GM23338 (cell line): Measurements from ENCODE around the gene GALNT7. TPM values are rescaled to one million over a fixed set of nuclear protein-coding genes. Genes with fewer than 3 reads are reported as not detected.

Source experiments
- ATAC-seq: fragments of 200-7000 bp; cut with Tn5 transposase; 3 replicates; pipeline ENCODE4 v1.9.1; 2020
- DNase-seq: peaks from one replicate; pipeline ENCODE4 v3.0.0-alpha.2; 2015; ENCODE audit warnings: low spot score
- H2AFZ ChIP-seq: fragments of 200-600 bp; sonication (generic); 2 replicates; pipeline ENCODE4 v1.8.0; 2016; ENCODE audit warnings: antibody characterized with exemption, mild to moderate bottlenecking, moderate library complexity
- H3F3A ChIP-seq: fragments of 200-600 bp; sonication (generic); replicated peaks from 2 replicates; pipeline ENCODE4 v1.8.0; 2017; ENCODE audit warnings: antibody characterized with exemption, mixed run types, low read depth
- H3K27ac ChIP-seq: fragments of 200-600 bp; sonication (generic); 2 replicates; pipeline ENCODE4 v1.6.1; 2016; ENCODE audit warnings: low read depth
- H3K27me3 ChIP-seq: fragments of 200-600 bp; sonication (generic); 2 replicates; pipeline ENCODE4 v1.8.0; 2016; ENCODE audit warnings: mild to moderate bottlenecking, mixed run types, moderate library complexity; ENCODE audit not compliant: insufficient read depth
- H3K36me3 ChIP-seq: fragments of 200-600 bp; sonication (generic); 2 replicates; pipeline ENCODE4 v1.8.0; 2016; ENCODE audit warnings: mild to moderate bottlenecking; ENCODE audit not compliant: insufficient read depth
- H3K4me1 ChIP-seq: fragments of 200-600 bp; sonication (generic); 2 replicates; pipeline ENCODE4 v1.8.0; 2016; ENCODE audit warnings: mild to moderate bottlenecking, moderate library complexity; ENCODE audit not compliant: insufficient read depth
- H3K4me2 ChIP-seq: fragments of 200-600 bp; sonication (generic); 2 replicates; pipeline ENCODE4 v1.7.1; 2017; ENCODE audit warnings: mixed run types
- H3K4me3 ChIP-seq: fragments of 200-600 bp; sonication (generic); 2 replicates; pipeline ENCODE4 v1.6.1; 2016; ENCODE audit warnings: mixed run types
- H3K79me2 ChIP-seq: fragments of 200-600 bp; sonication (generic); replicated peaks from 2 replicates; pipeline ENCODE4 v1.8.0; 2017; ENCODE audit warnings: mild to moderate bottlenecking; ENCODE audit not compliant: insufficient read depth
- H3K9me2 ChIP-seq: fragments of 200-600 bp; sonication (generic); 2 replicates; pipeline ENCODE4 v1.8.0; 2017; ENCODE audit not compliant: insufficient read depth
- H4K20me1 ChIP-seq: fragments of 200-600 bp; sonication (generic); replicated peaks from 2 replicates; pipeline ENCODE4 v1.8.0; 2017; ENCODE audit warnings: mild to moderate bottlenecking; ENCODE audit not compliant: insufficient read depth
- H3K27ac Mint-ChIP-seq: 2 replicates; pipeline ENCODE4 v1.8.0; 2020; ENCODE audit warnings: inconsistent platforms, mild to moderate bottlenecking, moderate library complexity, mixed read lengths
- H3K27me3 Mint-ChIP-seq: 3 replicates; pipeline ENCODE4 v1.8.0; 2022; ENCODE audit warnings: low read depth, mild to moderate bottlenecking, moderate library complexity, mixed read lengths, inconsistent platforms; ENCODE audit not compliant: insufficient read depth, poor library complexity
- H3K36me3 Mint-ChIP-seq: 3 replicates; pipeline ENCODE4 v1.8.0; 2021; ENCODE audit warnings: low read depth, mild to moderate bottlenecking, inconsistent platforms, moderate library complexity, mixed read lengths
- H3K4me1 Mint-ChIP-seq: 3 replicates; pipeline ENCODE4 v1.8.0; 2020; ENCODE audit warnings: mild to moderate bottlenecking, inconsistent platforms, mixed read lengths
- H3K4me3 Mint-ChIP-seq: 3 replicates; pipeline ENCODE4 v1.8.0; 2021; ENCODE audit warnings: moderate library complexity, mild to moderate bottlenecking, inconsistent platforms, mixed read lengths
- H3K9me3 Mint-ChIP-seq: 3 replicates; pipeline ENCODE4 v1.8.0; 2020; ENCODE audit warnings: moderate library complexity, mild to moderate bottlenecking, inconsistent platforms, mixed read lengths
- EZH2phosphoT487 ChIP-seq: fragments of 200-600 bp; sonication (generic); IDR thresholded peaks from one replicate; pipeline ENCODE4 v1.8.1; 2018; ENCODE audit warnings: antibody characterized with exemption; ENCODE audit not compliant: unreplicated experiment
- JUNB ChIP-seq: IDR thresholded peaks from one replicate; pipeline ENCODE4 v1.6.1; 2016; ENCODE audit warnings: antibody characterized with exemption; ENCODE audit not compliant: unreplicated experiment
- NANOG ChIP-seq: IDR thresholded peaks from 2 replicates; pipeline ENCODE4 v1.6.1; 2016; ENCODE audit warnings: antibody characterized with exemption, borderline replicate concordance
- POLR2AphosphoS5 ChIP-seq: IDR thresholded peaks from 2 replicates; pipeline ENCODE4 v1.6.1; 2016; ENCODE audit warnings: antibody characterized with exemption, low read depth
- STAT1 ChIP-seq: IDR thresholded peaks from one replicate; pipeline ENCODE4 v1.6.1; 2016; ENCODE audit warnings: antibody characterized with exemption; ENCODE audit not compliant: unreplicated experiment
- ZNF114 ChIP-seq: fragments of 250-450 bp; sonication (Bioruptor Pico); IDR thresholded peaks from 2 replicates; pipeline ENCODE4 v1.5.0; 2020; ENCODE audit warnings: mild to moderate bottlenecking, moderate library complexity
- polyA plus RNA-seq: library from polyadenylated mRNA; unstranded; fragments of >200 nt; fragmentation: Nextera tagmentation; extraction: Ambion mirVana; gene quantifications from 2 replicates; pipeline ENCODE4 v1.2.1, GENCODE V29; 2016
- total RNA-seq: library from RNA; depleted of rRNA; stranded (reverse); fragments of >200 nt; shearing (Covaris generic); gene quantifications from 2 replicates; pipeline ENCODE4 v1.2.3, GENCODE V29; 2014
- TF ChIP-seq, protein P1 (sequence below), 2 experiments: fragments of 200-600 bp in 1 of 2; sonication (generic) in 1 of 2; conservative IDR thresholded peaks; 2 replicates each; pipeline versions ENCODE4 v1.5.1 to v1.6.1; 2016 to 2017; ENCODE audit warnings: antibody characterized with exemption in 2 of 2, low read depth in 2 of 2, mild to moderate bottlenecking in 2 of 2, moderate library complexity in 1 of 2
- TF ChIP-seq, protein P2 (sequence below): IDR thresholded peaks from one replicate; pipeline ENCODE4 v1.6.1; 2018; ENCODE audit warnings: antibody characterized with exemption; ENCODE audit not compliant: unreplicated experiment

Gene GALNT7
- total and polyA plus RNA-seq, 2 experiments from 2014 or later, result 31.8 to 72.2 TPM

DNA sequence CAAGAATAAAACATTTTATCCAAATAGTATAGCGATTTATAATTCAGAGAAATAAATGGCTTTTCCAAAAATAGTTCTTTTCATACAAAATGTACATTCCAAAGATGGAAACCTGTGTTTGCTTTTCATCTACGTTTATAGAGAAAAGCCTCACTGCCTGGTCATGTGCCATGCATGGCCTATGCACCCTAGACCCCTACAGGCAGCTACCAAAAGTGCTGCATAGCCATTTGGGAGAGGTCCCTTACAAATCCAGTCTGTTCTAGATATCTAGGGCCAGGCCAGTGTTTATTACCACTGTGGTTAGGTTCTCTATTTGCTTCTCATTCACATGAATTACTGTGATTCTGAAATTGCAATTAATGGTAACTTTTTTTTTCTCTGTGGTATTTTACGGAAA is 148.4 kb downstream of the GALNT7 start:
- DNase-seq, result peak; percentile 72
- peaks cover 30% of the 10 kb centered on the region for H3K4me1 Mint-ChIP-seq
- peaks cover 4% of the 10 kb centered on the region for H3K27me3 Mint-ChIP-seq
- no peaks in the 10 kb centered on the region for H3K9me3 Mint-ChIP-seq
- no peak overlapping the region for H2AFZ ChIP-seq
- H3K36me3 Mint-ChIP-seq, result peaks cover 28% of the 10 kb centered on the region
- H3K4me3 Mint-ChIP-seq, result no peak overlapping the region
- H3K4me3 ChIP-seq, result no peak overlapping the region
- H3K27ac Mint-ChIP-seq, result no peak overlapping the region; the same call in 1 of the 2 replicates
- H3K36me3 ChIP-seq, result no peaks in the 10 kb centered on the region; the same call in 1 of the 2 replicates
- no peaks in the 10 kb centered on the region for H3K79me2 ChIP-seq
- H3K4me1 ChIP-seq, result peaks cover 22% of the 10 kb centered on the region
- no peak overlapping the region for H3K4me2 ChIP-seq
- no peaks in the 10 kb centered on the region for H3K9me2 ChIP-seq
- ATAC-seq, result peak; percentile 98
- no peaks in the 10 kb centered on the region for H4K20me1 ChIP-seq
- no peaks in the 10 kb centered on the region for H3K27me3 ChIP-seq
- no peaks in the 10 kb centered on the region for H3F3A ChIP-seq
- TF ChIP-seq, protein P1, sequence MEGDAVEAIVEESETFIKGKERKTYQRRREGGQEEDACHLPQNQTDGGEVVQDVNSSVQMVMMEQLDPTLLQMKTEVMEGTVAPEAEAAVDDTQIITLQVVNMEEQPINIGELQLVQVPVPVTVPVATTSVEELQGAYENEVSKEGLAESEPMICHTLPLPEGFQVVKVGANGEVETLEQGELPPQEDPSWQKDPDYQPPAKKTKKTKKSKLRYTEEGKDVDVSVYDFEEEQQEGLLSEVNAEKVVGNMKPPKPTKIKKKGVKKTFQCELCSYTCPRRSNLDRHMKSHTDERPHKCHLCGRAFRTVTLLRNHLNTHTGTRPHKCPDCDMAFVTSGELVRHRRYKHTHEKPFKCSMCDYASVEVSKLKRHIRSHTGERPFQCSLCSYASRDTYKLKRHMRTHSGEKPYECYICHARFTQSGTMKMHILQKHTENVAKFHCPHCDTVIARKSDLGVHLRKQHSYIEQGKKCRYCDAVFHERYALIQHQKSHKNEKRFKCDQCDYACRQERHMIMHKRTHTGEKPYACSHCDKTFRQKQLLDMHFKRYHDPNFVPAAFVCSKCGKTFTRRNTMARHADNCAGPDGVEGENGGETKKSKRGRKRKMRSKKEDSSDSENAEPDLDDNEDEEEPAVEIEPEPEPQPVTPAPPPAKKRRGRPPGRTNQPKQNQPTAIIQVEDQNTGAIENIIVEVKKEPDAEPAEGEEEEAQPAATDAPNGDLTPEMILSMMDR (conservative IDR thresholded peaks at IDR 0.05; ENCODE audit: low read depth in 2 of 2), result peak; percentile 55 to 69
- TF ChIP-seq ZNF114 (CRISPR knock-in tag), result no peak
- H3K27ac ChIP-seq, result no peak overlapping the region

GRCh38 chr4:173318240-173318639 is 149.6 kb downstream of the GALNT7 start:
- no peaks in the 10 kb centered on the region for H4K20me1 ChIP-seq
- no peaks in the 10 kb centered on the region for H3K79me2 ChIP-seq
- peak overlapping the region; percentile 17; the same call in 1 of the 2 replicates for H3K4me3 ChIP-seq
- no peaks in the 10 kb centered on the region for H3K9me3 Mint-ChIP-seq
- 0 out of 2 replicates have a peak overlapping the region, but pooled peaks have one; percentile 26 for H3K27ac ChIP-seq
- H3K4me1 Mint-ChIP-seq, result peaks cover 25% of the 10 kb centered on the region; the same call in 2 of the 3 replicates
- H3K27me3 ChIP-seq, result no peaks in the 10 kb centered on the region
- peaks cover 22% of the 10 kb centered on the region for H3K4me1 ChIP-seq
- H2AFZ ChIP-seq, result no peak overlapping the region
- peaks cover 21% of the 10 kb centered on the region; the same call in 2 of the 3 replicates for H3K36me3 Mint-ChIP-seq
- ATAC-seq (no peak), DNase-seq (no peak)
- peak overlapping the region; percentile 48 for H3K4me2 ChIP-seq
- H3K9me2 ChIP-seq, result no peaks in the 10 kb centered on the region
- H3K27me3 Mint-ChIP-seq, result peaks cover 2% of the 10 kb centered on the region
- no peaks in the 10 kb centered on the region; the same call in 1 of the 2 replicates for H3K36me3 ChIP-seq
- H3F3A ChIP-seq, result no peaks in the 10 kb centered on the region
- H3K4me3 Mint-ChIP-seq, result 0 out of 3 replicates have a peak overlapping the region, but pooled peaks have one; percentile 12
- H3K27ac Mint-ChIP-seq, result peak overlapping the region; percentile 80
- TF ChIP-seq STAT1, result no peak
- TF ChIP-seq EZH2phosphoT487, result no peak
- TF ChIP-seq, protein P2, sequence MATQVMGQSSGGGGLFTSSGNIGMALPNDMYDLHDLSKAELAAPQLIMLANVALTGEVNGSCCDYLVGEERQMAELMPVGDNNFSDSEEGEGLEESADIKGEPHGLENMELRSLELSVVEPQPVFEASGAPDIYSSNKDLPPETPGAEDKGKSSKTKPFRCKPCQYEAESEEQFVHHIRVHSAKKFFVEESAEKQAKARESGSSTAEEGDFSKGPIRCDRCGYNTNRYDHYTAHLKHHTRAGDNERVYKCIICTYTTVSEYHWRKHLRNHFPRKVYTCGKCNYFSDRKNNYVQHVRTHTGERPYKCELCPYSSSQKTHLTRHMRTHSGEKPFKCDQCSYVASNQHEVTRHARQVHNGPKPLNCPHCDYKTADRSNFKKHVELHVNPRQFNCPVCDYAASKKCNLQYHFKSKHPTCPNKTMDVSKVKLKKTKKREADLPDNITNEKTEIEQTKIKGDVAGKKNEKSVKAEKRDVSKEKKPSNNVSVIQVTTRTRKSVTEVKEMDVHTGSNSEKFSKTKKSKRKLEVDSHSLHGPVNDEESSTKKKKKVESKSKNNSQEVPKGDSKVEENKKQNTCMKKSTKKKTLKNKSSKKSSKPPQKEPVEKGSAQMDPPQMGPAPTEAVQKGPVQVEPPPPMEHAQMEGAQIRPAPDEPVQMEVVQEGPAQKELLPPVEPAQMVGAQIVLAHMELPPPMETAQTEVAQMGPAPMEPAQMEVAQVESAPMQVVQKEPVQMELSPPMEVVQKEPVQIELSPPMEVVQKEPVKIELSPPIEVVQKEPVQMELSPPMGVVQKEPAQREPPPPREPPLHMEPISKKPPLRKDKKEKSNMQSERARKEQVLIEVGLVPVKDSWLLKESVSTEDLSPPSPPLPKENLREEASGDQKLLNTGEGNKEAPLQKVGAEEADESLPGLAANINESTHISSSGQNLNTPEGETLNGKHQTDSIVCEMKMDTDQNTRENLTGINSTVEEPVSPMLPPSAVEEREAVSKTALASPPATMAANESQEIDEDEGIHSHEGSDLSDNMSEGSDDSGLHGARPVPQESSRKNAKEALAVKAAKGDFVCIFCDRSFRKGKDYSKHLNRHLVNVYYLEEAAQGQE, result no peak
- TF ChIP-seq, protein P1 (conservative IDR thresholded peaks at IDR 0.05; ENCODE audit: low read depth in 2 of 2), result no peak
- TF ChIP-seq NANOG, result no peak
- no peak for TF ChIP-seq JUNB
- no peak for TF ChIP-seq POLR2AphosphoS5
